ENCODE data around the gene CSPG5. TPM values are rescaled to one million over a fixed set of nuclear protein-coding genes. Genes with fewer than 3 reads are reported as not detected.

CSPG5 gene
- polyA plus RNA-seq, 3 donors from 2014 or later: not detected

GRCh38 chr3:47515864-47516319 is 62.8 kb downstream of the CSPG5 start:
- Mint-ChIP-seq H3K27ac (no peak overlapping the region), H3K9me3 (no peaks in the 10 kb centered on the region), H3K4me1 (peaks cover 22 to 32% of the 10 kb centered on the region in 2 donors), H3K4me3 (peak overlapping the region in 4 of 5 donors; percentile 3 to 30 (median 6)), H3K36me3 (no peaks in the 10 kb centered on the region), H3K27me3 (ENCODE audit: low read depth in 3 of 3) (peaks cover 7 to 14% (median 9%) of the 10 kb centered on the region in 3 donors)
- DNase-seq: no peak

GRCh38 chr3:47515100-47515499 is 63.6 kb downstream of the CSPG5 start:
- Mint-ChIP-seq H3K9me3 (no peaks in the 10 kb centered on the region), H3K36me3 (no peaks in the 10 kb centered on the region), H3K4me1 (peaks cover 22 to 32% of the 10 kb centered on the region in 2 donors), H3K4me3 (peak overlapping the region; percentile 68 to 91 (median 85)), H3K27ac (peak overlapping the region in 2 of 6 donors; percentile 47 to 75), H3K27me3 (ENCODE audit: low read depth in 3 of 3) (peaks cover 7 to 14% (median 9%) of the 10 kb centered on the region in 3 donors)
- DNase-seq: no peak

- no peaks in the 10 kb centered on the region for H3K9me3 Mint-ChIP-seq
- H3K27me3 Mint-ChIP-seq (ENCODE audit: low read depth in 3 of 3): peaks cover 7 to 14% (median 9%) of the 10 kb centered on the region in 3 donors
- peaks cover 24 to 32% of the 10 kb centered on the region in 2 donors for H3K4me1 Mint-ChIP-seq
- peak; percentile 98 to 99 (median 99) for DNase-seq
- H3K4me3 Mint-ChIP-seq: peak within 1 kb of the TSS; percentile 94 to 99 (median 96)
- H3K36me3 Mint-ChIP-seq: peaks cover 2 to 6% (median 2%) of the 10 kb centered on the region in 3 donors
- H3K27ac Mint-ChIP-seq: peak within 1 kb of the TSS; percentile 92 to 98 (median 96)
Observed at GRCh38 chr3:47513125-47513929, 65.3 kb downstream of the CSPG5 start, which contains the start of gene ELP6. TSS of gene ELP6 (minus strand) at chr3:47513712. CDS start at chr3:47513590, 122 bp downstream.

- Mint-ChIP-seq H3K36me3 (peaks cover 5 to 10% (median 8%) of the 10 kb centered on the region in 3 donors), H3K27me3 (ENCODE audit: low read depth in 3 of 3) (peaks cover 7 to 14% (median 9%) of the 10 kb centered on the region in 3 donors), H3K27ac (peak overlapping the region; percentile 92 to 98 (median 96)), H3K4me3 (peak overlapping the region; percentile 94 to 99 (median 96)), H3K4me1 (peaks cover 25 to 32% of the 10 kb centered on the region in 2 donors), H3K9me3 (no peaks in the 10 kb centered on the region)
- DNase-seq: peak in 1 of 3 donors; percentile 0
Observed at GRCh38 chr3:47512416-47513124, 66.1 kb downstream of the CSPG5 start.

Other genes with a start within 250 kb of the CSPG5 start
- 1 to 10 TPM in 1 of 3 donors, under 1 TPM in 2; 0.62 to 7.1 (median 0.68) TPM for gene PTPN23, start 197.8 kb downstream of the CSPG5 start, polyA plus RNA-seq
- 10 to 100 TPM; 33.4 to 59.2 (median 38.8) TPM for gene SCAP, start 102.9 kb downstream of the CSPG5 start, polyA plus RNA-seq
- gene ELP6, start 65.2 kb downstream of the CSPG5 start, polyA plus RNA-seq: 10 to 100 TPM; 51.9 to 68.9 (median 59.1) TPM
- 10 to 100 TPM; 28.4 to 85.4 (median 54.3) TPM for gene SMARCC1, start 203.0 kb upstream of the CSPG5 start, polyA plus RNA-seq
- gene DHX30, start 224.3 kb upstream of the CSPG5 start, polyA plus RNA-seq: 10 to 100 TPM; 23.2 to 44.4 (median 28.0) TPM

Measured in immature natural killer cell (primary cell).